Measurements from ENCODE around the gene STEAP3. TPM values are rescaled to one million over a fixed set of nuclear protein-coding genes. Genes with fewer than 3 reads are reported as not detected.

Gene STEAP3
- total RNA-seq, 3 donors from 2014 or later (not counting 1 experiment from before 2014, with no cell fraction given): 1.7 to 2.5 (median 2.0) TPM

DNA sequence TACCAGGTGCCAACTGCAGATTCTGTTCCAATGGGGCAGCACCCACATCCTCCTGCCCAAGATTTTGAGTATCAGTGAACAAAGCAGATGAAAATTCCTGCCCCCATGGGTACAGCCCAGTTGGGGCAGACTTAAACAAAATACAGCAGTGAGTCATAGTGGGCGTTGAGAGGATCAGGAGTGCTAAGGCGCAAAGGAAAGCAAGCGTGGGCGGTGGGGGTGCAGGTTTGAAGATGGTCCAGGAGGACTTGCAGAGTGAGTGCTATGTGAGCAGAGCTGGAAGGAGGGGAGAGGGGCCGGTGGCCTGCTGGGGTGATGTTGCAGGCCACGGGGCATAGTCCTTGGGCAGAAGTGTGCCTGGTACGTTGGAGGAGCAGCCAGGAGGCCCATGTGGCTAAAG lies 24.7 kb downstream of the STEAP3 start:
- TF ChIP-seq, protein P1, sequence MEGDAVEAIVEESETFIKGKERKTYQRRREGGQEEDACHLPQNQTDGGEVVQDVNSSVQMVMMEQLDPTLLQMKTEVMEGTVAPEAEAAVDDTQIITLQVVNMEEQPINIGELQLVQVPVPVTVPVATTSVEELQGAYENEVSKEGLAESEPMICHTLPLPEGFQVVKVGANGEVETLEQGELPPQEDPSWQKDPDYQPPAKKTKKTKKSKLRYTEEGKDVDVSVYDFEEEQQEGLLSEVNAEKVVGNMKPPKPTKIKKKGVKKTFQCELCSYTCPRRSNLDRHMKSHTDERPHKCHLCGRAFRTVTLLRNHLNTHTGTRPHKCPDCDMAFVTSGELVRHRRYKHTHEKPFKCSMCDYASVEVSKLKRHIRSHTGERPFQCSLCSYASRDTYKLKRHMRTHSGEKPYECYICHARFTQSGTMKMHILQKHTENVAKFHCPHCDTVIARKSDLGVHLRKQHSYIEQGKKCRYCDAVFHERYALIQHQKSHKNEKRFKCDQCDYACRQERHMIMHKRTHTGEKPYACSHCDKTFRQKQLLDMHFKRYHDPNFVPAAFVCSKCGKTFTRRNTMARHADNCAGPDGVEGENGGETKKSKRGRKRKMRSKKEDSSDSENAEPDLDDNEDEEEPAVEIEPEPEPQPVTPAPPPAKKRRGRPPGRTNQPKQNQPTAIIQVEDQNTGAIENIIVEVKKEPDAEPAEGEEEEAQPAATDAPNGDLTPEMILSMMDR (IDR thresholded peaks at IDR 0.05): no peak
- Mint-ChIP-seq H3K27me3 (ENCODE audit: low read depth in 2 of 2) (no peaks in the 10 kb centered on the region), H3K36me3 (no peaks in the 10 kb centered on the region), H3K4me3 (no peak overlapping the region), H3K4me1 (no peaks in the 10 kb centered on the region), H3K9me3 (no peaks in the 10 kb centered on the region), H3K27ac (no peak overlapping the region)
- intact Hi-C loops (cut with micrococcal nuclease): no loop called here
- no peak for ATAC-seq
- H3K27ac ChIP-seq (ENCODE audit: low read length): no peak overlapping the region
- DNase-seq: no peak
- H3K27me3 ChIP-seq (ENCODE audit: control insufficient read depth, insufficient read depth, low read length): no peaks in the 10 kb centered on the region
- no peak overlapping the region for H3K4me3 ChIP-seq (ENCODE audit: low read length)
- no peaks in the 10 kb centered on the region for H3K9me3 ChIP-seq (ENCODE audit: control insufficient read depth, insufficient read depth, low read length)
- no peaks in the 10 kb centered on the region for H3K4me1 ChIP-seq (ENCODE audit: control insufficient read depth, insufficient read depth, low read length)
- H3K36me3 ChIP-seq (ENCODE audit: control insufficient read depth, insufficient read depth, low read length): no peaks in the 10 kb centered on the region
- WGBS (ENCODE audit: insufficient coverage): 86% methylated on average over 7 of the region's 7 CpGs

DNA sequence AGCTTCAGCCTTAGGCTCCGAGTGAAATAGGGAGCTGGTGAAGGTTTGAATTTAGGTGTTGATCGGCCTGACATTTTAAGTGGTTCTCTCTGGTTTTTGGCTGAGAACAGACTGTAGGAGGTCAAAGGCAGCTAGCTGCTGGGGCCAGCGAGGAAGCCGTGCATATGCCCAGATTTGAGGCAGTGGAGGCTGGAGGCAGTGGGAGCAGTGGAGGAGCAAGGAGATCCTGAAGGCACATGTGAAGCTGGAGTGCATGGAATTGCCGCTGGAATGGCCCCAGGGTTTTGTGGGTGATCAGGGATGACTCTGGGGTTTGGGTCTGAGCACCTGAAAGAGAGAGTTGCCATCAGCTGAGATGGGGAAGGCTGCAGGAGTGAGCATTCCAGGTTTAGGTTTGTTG lies 25.1 kb downstream of the STEAP3 start:
- H3K4me1 ChIP-seq (ENCODE audit: control insufficient read depth, insufficient read depth, low read length): no peaks in the 10 kb centered on the region
- H3K27ac ChIP-seq (ENCODE audit: low read length): no peak overlapping the region
- Mint-ChIP-seq H3K27ac (no peak overlapping the region), H3K36me3 (no peaks in the 10 kb centered on the region), H3K4me3 (no peak overlapping the region), H3K9me3 (no peaks in the 10 kb centered on the region), H3K27me3 (ENCODE audit: low read depth in 2 of 2) (no peaks in the 10 kb centered on the region), H3K4me1 (no peaks in the 10 kb centered on the region)
- H3K9me3 ChIP-seq (ENCODE audit: control insufficient read depth, insufficient read depth, low read length): no peaks in the 10 kb centered on the region
- WGBS (ENCODE audit: insufficient coverage): 89% methylated on average over 5 of the region's 5 CpGs
- no peak for DNase-seq
- no peak for ATAC-seq
- intact Hi-C loops (cut with micrococcal nuclease): no loop called here
- no peaks in the 10 kb centered on the region for H3K27me3 ChIP-seq (ENCODE audit: control insufficient read depth, insufficient read depth, low read length)
- H3K4me3 ChIP-seq (ENCODE audit: low read length): no peak overlapping the region
- H3K36me3 ChIP-seq (ENCODE audit: control insufficient read depth, insufficient read depth, low read length): no peaks in the 10 kb centered on the region
- TF ChIP-seq, protein P1 (IDR thresholded peaks at IDR 0.05): no peak

DNA sequence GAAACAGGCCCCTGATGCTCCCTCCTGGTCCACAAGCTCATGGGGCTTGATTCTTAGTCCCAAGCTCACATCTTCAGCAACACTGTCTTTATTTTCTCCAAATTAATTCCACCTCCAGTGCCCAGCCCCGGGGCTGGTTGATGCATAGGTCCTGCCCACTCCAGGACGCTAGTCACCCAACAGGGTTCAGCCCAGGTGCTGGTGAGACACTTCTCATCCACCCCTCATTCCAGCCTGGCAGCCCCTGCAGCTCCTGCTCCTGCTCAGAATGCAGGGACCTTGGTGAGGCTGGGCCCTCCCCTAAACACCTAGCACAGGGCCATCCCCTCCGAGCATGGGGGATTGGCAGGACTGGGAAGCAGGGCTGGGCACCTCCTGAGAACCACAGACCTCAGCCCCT lies 25.7 kb downstream of the STEAP3 start:
- Histone ChIP-seq H3K4me3 (ENCODE audit: low read length) (no peak overlapping the region), H3K27ac (ENCODE audit: low read length) (no peak overlapping the region), H3K9me3 (ENCODE audit: control insufficient read depth, insufficient read depth, low read length) (no peaks in the 10 kb centered on the region), H3K27me3 (ENCODE audit: control insufficient read depth, insufficient read depth, low read length) (no peaks in the 10 kb centered on the region), H3K36me3 (ENCODE audit: control insufficient read depth, insufficient read depth, low read length) (no peaks in the 10 kb centered on the region), H3K4me1 (ENCODE audit: control insufficient read depth, insufficient read depth, low read length) (no peaks in the 10 kb centered on the region)
- DNase-seq (no peak), ATAC-seq (no peak)
- Mint-ChIP-seq H3K27ac (no peak overlapping the region), H3K27me3 (ENCODE audit: low read depth in 2 of 2) (no peaks in the 10 kb centered on the region), H3K36me3 (no peaks in the 10 kb centered on the region), H3K4me3 (no peak overlapping the region), H3K4me1 (no peaks in the 10 kb centered on the region), H3K9me3 (no peaks in the 10 kb centered on the region)
- TF ChIP-seq, protein P1 (IDR thresholded peaks at IDR 0.05): no peak
- intact Hi-C loops (cut with micrococcal nuclease): no loop called here
- 87% methylated on average over 3 of the region's 3 CpGs for WGBS (ENCODE audit: insufficient coverage)
